ENCODE measurements around the gene C18orf63. TPM values are rescaled to one million over a fixed set of nuclear protein-coding genes. Genes with fewer than 3 reads are reported as not detected.

The C18orf63 gene
- total RNA-seq, 1 donor from 2014 or later: not detected

DNA sequence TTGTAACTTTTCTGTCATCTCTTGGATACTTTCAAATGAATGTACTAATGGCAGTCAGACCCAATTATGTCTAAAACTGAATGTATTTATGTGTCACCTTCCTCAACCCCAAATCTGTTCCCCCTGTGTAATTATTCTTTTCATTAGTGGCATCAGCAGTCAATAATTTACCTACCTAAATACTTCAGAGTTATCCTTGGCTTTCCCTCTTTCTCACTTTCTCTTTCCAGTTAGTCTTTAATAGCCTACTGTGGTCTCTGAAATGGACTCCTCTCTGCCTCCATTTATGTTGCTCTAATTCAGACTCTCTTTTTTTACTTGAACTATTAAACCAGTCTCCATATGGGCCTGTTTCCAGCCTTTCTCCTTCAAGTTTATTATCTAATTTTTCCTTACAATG lies 21.0 kb downstream of the C18orf63 start:
- Mint-ChIP-seq H3K9me3 (peaks cover 2% of the 10 kb centered on the region), H3K27me3 (no peaks in the 10 kb centered on the region), H3K4me1 (peaks cover 53% of the 10 kb centered on the region), H3K36me3 (ENCODE audit: low read depth) (no peaks in the 10 kb centered on the region), H3K27ac (no peak overlapping the region), H3K4me3 (no peak overlapping the region)
- ChIA-PET CTCF (no interaction called here), POLR2A (no interaction called here)
- intact Hi-C loops (cut with micrococcal nuclease): no loop called here
- ATAC-seq (ENCODE audit: low read depth): no peak
- TF ChIP-seq, protein P1, sequence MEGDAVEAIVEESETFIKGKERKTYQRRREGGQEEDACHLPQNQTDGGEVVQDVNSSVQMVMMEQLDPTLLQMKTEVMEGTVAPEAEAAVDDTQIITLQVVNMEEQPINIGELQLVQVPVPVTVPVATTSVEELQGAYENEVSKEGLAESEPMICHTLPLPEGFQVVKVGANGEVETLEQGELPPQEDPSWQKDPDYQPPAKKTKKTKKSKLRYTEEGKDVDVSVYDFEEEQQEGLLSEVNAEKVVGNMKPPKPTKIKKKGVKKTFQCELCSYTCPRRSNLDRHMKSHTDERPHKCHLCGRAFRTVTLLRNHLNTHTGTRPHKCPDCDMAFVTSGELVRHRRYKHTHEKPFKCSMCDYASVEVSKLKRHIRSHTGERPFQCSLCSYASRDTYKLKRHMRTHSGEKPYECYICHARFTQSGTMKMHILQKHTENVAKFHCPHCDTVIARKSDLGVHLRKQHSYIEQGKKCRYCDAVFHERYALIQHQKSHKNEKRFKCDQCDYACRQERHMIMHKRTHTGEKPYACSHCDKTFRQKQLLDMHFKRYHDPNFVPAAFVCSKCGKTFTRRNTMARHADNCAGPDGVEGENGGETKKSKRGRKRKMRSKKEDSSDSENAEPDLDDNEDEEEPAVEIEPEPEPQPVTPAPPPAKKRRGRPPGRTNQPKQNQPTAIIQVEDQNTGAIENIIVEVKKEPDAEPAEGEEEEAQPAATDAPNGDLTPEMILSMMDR (IDR thresholded peaks at IDR 0.05): no peak
- no peak for DNase-seq

DNA sequence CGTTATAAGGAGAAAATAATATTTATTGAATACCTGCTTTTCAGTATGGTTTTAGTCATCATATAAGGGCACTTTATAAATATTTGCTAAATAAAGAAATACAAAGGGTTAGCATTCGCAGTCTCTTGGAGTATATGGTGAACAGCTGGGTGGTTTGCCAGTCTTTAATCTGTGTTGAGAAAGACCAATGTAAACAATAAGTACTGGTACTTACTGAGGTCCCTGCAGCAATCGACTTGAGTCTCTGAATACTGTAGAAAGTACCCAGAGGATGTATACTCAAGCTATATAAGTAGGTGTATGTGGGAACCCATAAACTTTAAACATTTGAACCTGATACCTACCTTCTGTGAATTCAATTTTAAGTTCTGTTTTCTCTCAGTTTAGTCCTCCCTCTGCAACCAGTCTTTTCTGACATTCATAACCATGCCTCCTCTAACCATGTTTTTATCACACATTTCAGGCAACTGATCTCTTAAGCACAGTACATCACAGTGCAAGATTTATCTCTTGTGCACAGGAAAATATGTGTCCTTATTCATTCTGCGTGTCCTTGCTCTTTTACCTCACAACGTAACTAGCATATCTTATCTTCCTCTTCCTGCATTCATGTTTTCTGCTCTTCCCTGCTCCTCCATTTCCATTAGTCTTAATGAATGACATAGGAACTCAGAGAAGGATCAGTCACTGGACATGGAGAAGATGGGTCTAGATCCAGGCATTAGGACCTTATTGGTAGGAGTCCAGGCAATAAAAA lies 21.7 kb downstream of the C18orf63 start:
- Mint-ChIP-seq H3K9me3 (peaks cover 2% of the 10 kb centered on the region), H3K36me3 (ENCODE audit: low read depth) (no peaks in the 10 kb centered on the region), H3K27me3 (no peaks in the 10 kb centered on the region), H3K4me3 (no peak overlapping the region), H3K27ac (no peak overlapping the region), H3K4me1 (peaks cover 54% of the 10 kb centered on the region)
- no peak for DNase-seq
- TF ChIP-seq, protein P1 (IDR thresholded peaks at IDR 0.05): no peak
- ATAC-seq (ENCODE audit: low read depth): no peak
- intact Hi-C loops (cut with micrococcal nuclease): no loop called here
- CTCF ChIA-PET: interaction anchor here (1.3 kb wide), 1 partner anchor 140 kb away, joined by 4 read pairs; no protein-coding TSS in a partner anchor
- POLR2A ChIA-PET: no interaction called here

DNA sequence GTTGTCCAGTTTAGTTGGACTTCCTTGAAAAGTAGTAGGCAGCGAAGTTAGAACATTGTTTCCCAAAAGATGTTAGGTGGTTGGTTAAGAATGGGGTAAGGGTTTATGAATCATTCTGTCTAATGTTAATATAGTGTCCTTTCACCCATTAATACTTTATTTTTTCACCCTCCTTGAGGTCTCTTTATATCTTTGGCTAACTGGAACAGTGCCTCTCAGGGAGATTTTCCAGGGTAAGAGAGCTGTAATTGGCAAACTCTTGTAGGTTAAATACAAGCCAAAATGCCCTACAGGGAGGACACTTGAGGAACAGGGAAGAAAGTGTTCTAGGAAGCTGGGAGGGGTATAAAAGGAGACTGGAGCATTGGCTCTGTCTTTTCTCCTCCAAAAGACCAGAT lies 22.3 kb downstream of the C18orf63 start:
- H3K27me3 Mint-ChIP-seq: no peaks in the 10 kb centered on the region
- no peaks in the 10 kb centered on the region for H3K9me3 Mint-ChIP-seq

GRCh38 chr18:74342416-74343043 lies 26.9 kb downstream of the C18orf63 start:
- Mint-ChIP-seq H3K4me3 (no peak overlapping the region), H3K27ac (no peak overlapping the region), H3K27me3 (no peaks in the 10 kb centered on the region), H3K9me3 (no peaks in the 10 kb centered on the region), H3K4me1 (peaks cover 22% of the 10 kb centered on the region), H3K36me3 (ENCODE audit: low read depth) (no peaks in the 10 kb centered on the region)
- CTCF ChIA-PET: interaction anchor here (0.7 to 3.0 kb wide), 33 partner anchors 11 to 1583 kb away, joined by 3 to 73 read pairs (median 5); no protein-coding TSS in a partner anchor
- DNase-seq (no peak), ATAC-seq (ENCODE audit: low read depth) (no peak)
- POLR2A ChIA-PET: interaction anchor here (0.8 to 1.6 kb wide), 3 partner anchors 94 to 149 kb away, joined by 3 read pairs; no protein-coding TSS in a partner anchor
- TF ChIP-seq, protein P1 (IDR thresholded peaks at IDR 0.05): peak; percentile 55
- intact Hi-C loops (cut with micrococcal nuclease): loop anchor here (1.0 to 2.0 kb wide), 11 partner anchors 32 to 1580 kb away; partner anchors contain the start of gene TIMM21

More for the DNA sequence above, 22.3 kb downstream of the C18orf63 start:
- TF ChIP-seq, protein P1 (IDR thresholded peaks at IDR 0.05): no peak
- peaks cover 50% of the 10 kb centered on the region for H3K4me1 Mint-ChIP-seq
- no peak overlapping the region for H3K4me3 Mint-ChIP-seq
- DNase-seq (no peak), ATAC-seq (ENCODE audit: low read depth) (no peak)
- ChIA-PET CTCF (interaction anchor here (1.0 to 1.3 kb wide), 2 partner anchors 93 to 140 kb away, joined by 3 to 4 read pairs; no protein-coding TSS in a partner anchor), POLR2A (interaction anchor here (0.6 kb wide), 1 partner anchor 871 kb away, joined by 3 read pairs; the partner anchor contains the start of gene PTGR3)
- no peak overlapping the region for H3K27ac Mint-ChIP-seq
- no peaks in the 10 kb centered on the region for H3K36me3 Mint-ChIP-seq (ENCODE audit: low read depth)
- intact Hi-C loops (cut with micrococcal nuclease): no loop called here

GRCh38 chr18:74346206-74346605 lies 30.6 kb downstream of the C18orf63 start:
- intact Hi-C loops (cut with micrococcal nuclease): no loop called here
- ChIA-PET POLR2A (no interaction called here), CTCF (interaction anchor here (1.1 kb wide), 1 partner anchor 149 kb away, joined by 3 read pairs; no protein-coding TSS in a partner anchor)
- Mint-ChIP-seq H3K36me3 (ENCODE audit: low read depth) (no peaks in the 10 kb centered on the region), H3K27ac (no peak overlapping the region), H3K4me1 (peaks cover 4% of the 10 kb centered on the region), H3K4me3 (no peak overlapping the region), H3K9me3 (no peaks in the 10 kb centered on the region), H3K27me3 (no peaks in the 10 kb centered on the region)
- DNase-seq (no peak), ATAC-seq (ENCODE audit: low read depth) (no peak)
- TF ChIP-seq, protein P1 (IDR thresholded peaks at IDR 0.05): no peak

All from activated B cell treated with CpG ODN at 0.5 μM for 24 hours (primary cell).